ENCODE data around the gene RABL2B.

- TF ChIP-seq POLR2A (IDR thresholded peaks at IDR 0.05; ENCODE audit: extremely low read depth, insufficient read length): no peak
- no peak for TF ChIP-seq CTCF (IDR thresholded peaks at IDR 0.05; ENCODE audit: low read depth, low read length)
- TF ChIP-seq MAX (IDR thresholded peaks at IDR 0.05; ENCODE audit: low read depth, low read length): no peak
- TF ChIP-seq MYC (IDR thresholded peaks at IDR 0.05; ENCODE audit: low read depth, low read length): no peak
Observed at GRCh38 chr22:50728523-50728931, 54.9 kb downstream of the RABL2B start.
